Endothelial cell of umbilical vein (primary cell): ENCODE measurements around the gene CMSS1. TPM values are rescaled to one million over a fixed set of nuclear protein-coding genes. Genes with fewer than 3 reads are reported as not detected.

Experiments used
- BruUV-seq: library from RNA; stranded (reverse); fragments of 400-500 nt; replicated peaks from 2 replicates; lab custom pipeline; 2021; lab: Mats Ljungman, UMichigan
- CTCF ChIA-PET: fragments of 300-600, 350-600 bp; sonication (Branson Sonifier 250); formaldehyde crosslinking; loops from one replicate; lab custom pipeline; 2021; ENCODE audit warnings: antibody characterized with exemption, inconsistent platforms; lab: Charles Lee
- POLR2A ChIA-PET: fragments of 300-600, 350-600 bp; sonication (Branson Sonifier 250); formaldehyde crosslinking; loops from one replicate; lab custom pipeline; 2021; ENCODE audit warnings: antibody characterized with exemption, inconsistent platforms; lab: Charles Lee
- DNase-seq: peaks from one replicate; pipeline ENCODE4 v3.0.0-alpha.2; 2011; ENCODE audit warnings: low read depth, low spot score
- FAIRE-seq: peaks from 2 replicates; lab custom pipeline; 2011; peaks lifted over from hg19 to GRCh38; lab: Jason Lieb, UNC
- H2AFZ ChIP-seq: 2 replicates; pipeline ENCODE4 v1.6.0; 2012; ENCODE audit warnings: low read depth, low read length, control low read depth, inconsistent platforms
- H3K27ac ChIP-seq: 2 replicates; pipeline ENCODE4 v1.5.1; 2011; ENCODE audit warnings: low read depth, mild to moderate bottlenecking, control low read depth, low read length, moderate library complexity; ENCODE audit not compliant: insufficient read depth
- H3K27me3 ChIP-seq, 2 experiments: 2 replicates each; pipeline versions ENCODE4 v1.6.0 to v1.6.1; 2011; ENCODE audit warnings: low read length in 2 of 2, mixed read lengths in 1 of 2; ENCODE audit not compliant: control insufficient read depth in 2 of 2, insufficient read depth in 2 of 2
- H3K36me3 ChIP-seq, 2 experiments: 2 replicates in 1 of 2; 3 replicates in 1 of 2; pipeline ENCODE4 v1.5.1; 2011; ENCODE audit warnings: low read length in 2 of 2, mild to moderate bottlenecking in 1 of 2, moderate library complexity in 1 of 2; ENCODE audit not compliant: control insufficient read depth in 2 of 2, insufficient read depth in 2 of 2; ENCODE audit errors: extremely low read depth in 1 of 2
- H3K4me1 ChIP-seq: 3 replicates; pipeline ENCODE4 v1.5.1; 2011; ENCODE audit warnings: mild to moderate bottlenecking, low read length; ENCODE audit not compliant: control insufficient read depth, insufficient read depth; ENCODE audit errors: extremely low read depth
- H3K4me2 ChIP-seq: 2 replicates; pipeline ENCODE4 v1.6.1; 2011; ENCODE audit warnings: low read length, control low read depth, mixed read lengths; ENCODE audit not compliant: insufficient read depth
- H3K4me3 ChIP-seq, 3 experiments: fragments of 200-600 bp in 1 of 3; sonication (generic), shearing (Covaris generic) in 1 of 3; replicated peaks in 1 of 3; 2 replicates each; pipeline ENCODE4 v1.5.1; 2011 to 2016; ENCODE audit warnings: control low read depth in 3 of 3, low read length in 3 of 3, mild to moderate bottlenecking in 2 of 3, inconsistent platforms in 1 of 3, low read depth in 1 of 3, moderate library complexity in 1 of 3; ENCODE audit not compliant: insufficient read depth in 1 of 3
- H3K79me2 ChIP-seq: 2 replicates; pipeline ENCODE4 v1.6.0; 2012; ENCODE audit warnings: low read length, inconsistent platforms; ENCODE audit not compliant: control insufficient read depth, insufficient read depth
- H3K9ac ChIP-seq: replicated peaks from 2 replicates; pipeline ENCODE3; 2011; ENCODE audit warnings: low read length, control low read depth; ENCODE audit not compliant: insufficient read depth; ENCODE audit errors: extremely low read depth
- H3K9me1 ChIP-seq: replicated peaks from 3 replicates; pipeline ENCODE4 v1.6.0; 2011; ENCODE audit warnings: mild to moderate bottlenecking, low read length; ENCODE audit not compliant: control insufficient read depth, insufficient read depth; ENCODE audit errors: extremely low read depth
- H3K9me3 ChIP-seq: replicated peaks from 2 replicates; pipeline ENCODE4 v1.5.1; 2012; ENCODE audit warnings: low read length, inconsistent platforms; ENCODE audit not compliant: control insufficient read depth, insufficient read depth
- H4K20me1 ChIP-seq: replicated peaks from 2 replicates; pipeline ENCODE3; 2011; ENCODE audit warnings: mild to moderate bottlenecking, low read length; ENCODE audit not compliant: control insufficient read depth, insufficient read depth; ENCODE audit errors: extremely low read depth
- EZH2 ChIP-seq: IDR thresholded peaks from 2 replicates; pipeline ENCODE4 v1.6.1; 2012; ENCODE audit warnings: borderline replicate concordance, low read depth, mild to moderate bottlenecking, moderate library complexity, low read length, inconsistent platforms; ENCODE audit not compliant: severe bottlenecking
- FOS ChIP-seq: IDR thresholded peaks from 2 replicates; pipeline ENCODE4 v1.6.1; 2011; ENCODE audit warnings: mild to moderate bottlenecking, low read length, moderate library complexity, borderline replicate concordance; ENCODE audit not compliant: insufficient read depth
- GATA2 ChIP-seq: IDR thresholded peaks from 2 replicates; pipeline ENCODE4 v1.7.0; 2011; ENCODE audit warnings: low read depth, mild to moderate bottlenecking, moderate library complexity, mixed read lengths, low read length; ENCODE audit not compliant: insufficient read length, insufficient read depth
- JUN ChIP-seq: IDR thresholded peaks from 2 replicates; pipeline ENCODE4 v1.6.1; 2011; ENCODE audit warnings: borderline replicate concordance, low read depth; ENCODE audit not compliant: insufficient read length, insufficient read depth
- MYC ChIP-seq: IDR thresholded peaks from one replicate; pipeline ENCODE4 v1.6.1; 2011; ENCODE audit warnings: mild to moderate bottlenecking, low read depth, low read length
- POLR2A ChIP-seq: IDR thresholded peaks from 2 replicates; pipeline ENCODE4 v1.6.1; 2012; ENCODE audit warnings: low read depth, mild to moderate bottlenecking, control low read depth, low read length
- POLR2AphosphoS5 ChIP-seq: IDR thresholded peaks from 2 replicates; pipeline ENCODE4 v1.6.1; 2012; ENCODE audit warnings: low read depth, mild to moderate bottlenecking, control low read depth, low read length, moderate library complexity; ENCODE audit not compliant: insufficient read depth
- dilution Hi-C: fragments of 300-500 bp; cut with MboI; formaldehyde crosslinking; loops from one replicate; pipeline ENCODE4 v1.15.0; 2019; ENCODE audit warnings: low sequenced_read_pairs; ENCODE audit not compliant: extremely low pct_ligation_motif_present
- intact Hi-C: fragments of 100-400 bp; cut with micrococcal nuclease; formaldehyde crosslinking; loops from one replicate; pipeline ENCODE4 v1.10.0; 2022
- polyA plus RNA-seq, 4 experiments: library from polyadenylated mRNA; depleted of rRNA in 3 of 4; stranded (reverse) in 3 of 4; unstranded in 1 of 4; fragments of >200 nt; gene quantifications; 2 replicates each; pipeline versions ENCODE4 v1.2.1 to v1.2.3, GENCODE V29; 2011 to 2012; ENCODE audit warnings: missing spikeins in 1 of 4
- total RNA-seq: library from RNA; stranded (reverse); gene quantifications from 2 replicates; pipeline ENCODE4 v1.2.3, GENCODE V29; 2021
- TF ChIP-seq, protein P1 (sequence below), 2 donors: IDR thresholded peaks; 1 replicate in 1 of 2; 2 replicates in 1 of 2; pipeline ENCODE4 v1.5.1; 2011; ENCODE audit warnings: low read length in 2 of 2, mild to moderate bottlenecking in 2 of 2, moderate library complexity in 2 of 2, control low read depth in 1 of 2, inconsistent platforms in 1 of 2, low read depth in 1 of 2; ENCODE audit not compliant: insufficient read depth in 1 of 2; ENCODE audit errors: extremely low read depth in 1 of 2
- TF ChIP-seq, protein P2 (sequence below): IDR thresholded peaks from 2 replicates; pipeline ENCODE4 v1.6.1; 2011; ENCODE audit not compliant: insufficient read depth, insufficient read length

CMSS1 gene
- total and polyA plus RNA-seq, 2 donors (not counting 3 experiments of a cell fraction or from before 2014, with no cell fraction given) = 9.7 to 60.6 TPM

DNA sequence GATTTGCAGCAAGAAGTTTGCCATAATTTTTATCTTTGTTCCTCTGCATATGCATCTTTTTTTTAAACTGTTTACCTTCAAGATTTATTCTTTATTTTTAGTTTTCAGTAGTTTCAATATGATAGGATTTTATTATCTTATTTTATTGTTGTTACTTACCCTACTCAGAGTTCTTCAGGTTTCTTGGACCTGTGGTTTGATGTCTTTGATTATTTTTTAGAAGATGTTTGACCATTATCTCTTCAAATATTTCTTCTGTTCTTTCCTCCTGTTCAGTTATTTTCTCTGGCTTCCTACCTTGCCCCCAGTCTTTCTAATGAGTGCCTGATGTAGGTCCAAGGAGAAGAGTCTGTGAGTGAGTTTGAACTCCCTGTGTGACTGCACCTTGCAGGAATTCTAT lies 158.9 kb downstream of the CMSS1 start:
- Histone ChIP-seq H4K20me1 (no peaks in the 10 kb centered on the region), H3K9me1 (no peaks in the 10 kb centered on the region), H3K4me1 (no peaks in the 10 kb centered on the region), H3K9ac (no peak overlapping the region), H3K27me3 (no peaks in the 10 kb centered on the region), H3K4me2 (no peak overlapping the region), H3K27ac (no peak overlapping the region), H3K9me3 (no peaks in the 10 kb centered on the region), H2AFZ (no peak overlapping the region), H3K79me2 (no peaks in the 10 kb centered on the region), H3K4me3 (no peak overlapping the region), H3K36me3 (no peaks in the 10 kb centered on the region)
- no peak for FAIRE-seq
- TF ChIP-seq GATA2 = no peak
- no peak for TF ChIP-seq JUN
- no peak for TF ChIP-seq POLR2A
- TF ChIP-seq MYC = no peak
- TF ChIP-seq, protein P1, sequence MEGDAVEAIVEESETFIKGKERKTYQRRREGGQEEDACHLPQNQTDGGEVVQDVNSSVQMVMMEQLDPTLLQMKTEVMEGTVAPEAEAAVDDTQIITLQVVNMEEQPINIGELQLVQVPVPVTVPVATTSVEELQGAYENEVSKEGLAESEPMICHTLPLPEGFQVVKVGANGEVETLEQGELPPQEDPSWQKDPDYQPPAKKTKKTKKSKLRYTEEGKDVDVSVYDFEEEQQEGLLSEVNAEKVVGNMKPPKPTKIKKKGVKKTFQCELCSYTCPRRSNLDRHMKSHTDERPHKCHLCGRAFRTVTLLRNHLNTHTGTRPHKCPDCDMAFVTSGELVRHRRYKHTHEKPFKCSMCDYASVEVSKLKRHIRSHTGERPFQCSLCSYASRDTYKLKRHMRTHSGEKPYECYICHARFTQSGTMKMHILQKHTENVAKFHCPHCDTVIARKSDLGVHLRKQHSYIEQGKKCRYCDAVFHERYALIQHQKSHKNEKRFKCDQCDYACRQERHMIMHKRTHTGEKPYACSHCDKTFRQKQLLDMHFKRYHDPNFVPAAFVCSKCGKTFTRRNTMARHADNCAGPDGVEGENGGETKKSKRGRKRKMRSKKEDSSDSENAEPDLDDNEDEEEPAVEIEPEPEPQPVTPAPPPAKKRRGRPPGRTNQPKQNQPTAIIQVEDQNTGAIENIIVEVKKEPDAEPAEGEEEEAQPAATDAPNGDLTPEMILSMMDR (IDR thresholded peaks at IDR 0.05; ENCODE audit: extremely low read depth in 1 of 2, insufficient read depth in 1 of 2, low read depth in 1 of 2, low read length in 2 of 2) = no peak
- TF ChIP-seq, protein P2, sequence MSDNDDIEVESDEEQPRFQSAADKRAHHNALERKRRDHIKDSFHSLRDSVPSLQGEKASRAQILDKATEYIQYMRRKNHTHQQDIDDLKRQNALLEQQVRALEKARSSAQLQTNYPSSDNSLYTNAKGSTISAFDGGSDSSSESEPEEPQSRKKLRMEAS = no peak
- TF ChIP-seq POLR2AphosphoS5 = no peak
- no peak for TF ChIP-seq FOS
- TF ChIP-seq EZH2 = no peak
- CTCF ChIA-PET = no interaction called here
- no TSS peak for BruUV-seq
- dilution Hi-C loops = no loop called here
- POLR2A ChIA-PET = no interaction called here
- DNase-seq = no peak
- intact Hi-C loops = no loop called here
